Endothelial cell of umbilical vein (primary cell): ENCODE measurements around the gene SMAD5. TPM values are rescaled to one million over a fixed set of nuclear protein-coding genes. Genes with fewer than 3 reads are reported as not detected.

Experiments used
- BruUV-seq: library from RNA; stranded (reverse); fragments of 400-500 nt; replicated peaks from 2 replicates; lab custom pipeline; 2021; lab: Mats Ljungman, UMichigan
- CTCF ChIA-PET: fragments of 300-600, 350-600 bp; sonication (Branson Sonifier 250); formaldehyde crosslinking; loops from one replicate; lab custom pipeline; 2021; ENCODE audit warnings: antibody characterized with exemption, inconsistent platforms; lab: Charles Lee
- POLR2A ChIA-PET: fragments of 300-600, 350-600 bp; sonication (Branson Sonifier 250); formaldehyde crosslinking; loops from one replicate; lab custom pipeline; 2021; ENCODE audit warnings: antibody characterized with exemption, inconsistent platforms; lab: Charles Lee
- DNase-seq: peaks from one replicate; pipeline ENCODE4 v3.0.0-alpha.2; 2011; ENCODE audit warnings: low read depth, low spot score
- FAIRE-seq: peaks from 2 replicates; lab custom pipeline; 2011; peaks lifted over from hg19 to GRCh38; lab: Jason Lieb, UNC
- H2AFZ ChIP-seq: 2 replicates; pipeline ENCODE4 v1.6.0; 2012; ENCODE audit warnings: low read depth, low read length, control low read depth, inconsistent platforms
- H3K27ac ChIP-seq: 2 replicates; pipeline ENCODE4 v1.5.1; 2011; ENCODE audit warnings: low read depth, mild to moderate bottlenecking, control low read depth, low read length, moderate library complexity; ENCODE audit not compliant: insufficient read depth
- H3K27me3 ChIP-seq, 2 experiments: 2 replicates each; pipeline versions ENCODE4 v1.6.0 to v1.6.1; 2011; ENCODE audit warnings: low read length in 2 of 2, mixed read lengths in 1 of 2; ENCODE audit not compliant: control insufficient read depth in 2 of 2, insufficient read depth in 2 of 2
- H3K36me3 ChIP-seq, 2 experiments: 2 replicates in 1 of 2; 3 replicates in 1 of 2; pipeline ENCODE4 v1.5.1; 2011; ENCODE audit warnings: low read length in 2 of 2, mild to moderate bottlenecking in 1 of 2, moderate library complexity in 1 of 2; ENCODE audit not compliant: control insufficient read depth in 2 of 2, insufficient read depth in 2 of 2; ENCODE audit errors: extremely low read depth in 1 of 2
- H3K4me1 ChIP-seq: 3 replicates; pipeline ENCODE4 v1.5.1; 2011; ENCODE audit warnings: mild to moderate bottlenecking, low read length; ENCODE audit not compliant: control insufficient read depth, insufficient read depth; ENCODE audit errors: extremely low read depth
- H3K4me2 ChIP-seq: 2 replicates; pipeline ENCODE4 v1.6.1; 2011; ENCODE audit warnings: low read length, control low read depth, mixed read lengths; ENCODE audit not compliant: insufficient read depth
- H3K4me3 ChIP-seq, 3 experiments: fragments of 200-600 bp in 1 of 3; sonication (generic), shearing (Covaris generic) in 1 of 3; replicated peaks in 1 of 3; 2 replicates each; pipeline ENCODE4 v1.5.1; 2011 to 2016; ENCODE audit warnings: control low read depth in 3 of 3, low read length in 3 of 3, mild to moderate bottlenecking in 2 of 3, inconsistent platforms in 1 of 3, low read depth in 1 of 3, moderate library complexity in 1 of 3; ENCODE audit not compliant: insufficient read depth in 1 of 3
- H3K79me2 ChIP-seq: 2 replicates; pipeline ENCODE4 v1.6.0; 2012; ENCODE audit warnings: low read length, inconsistent platforms; ENCODE audit not compliant: control insufficient read depth, insufficient read depth
- H3K9ac ChIP-seq: replicated peaks from 2 replicates; pipeline ENCODE3; 2011; ENCODE audit warnings: low read length, control low read depth; ENCODE audit not compliant: insufficient read depth; ENCODE audit errors: extremely low read depth
- H3K9me1 ChIP-seq: replicated peaks from 3 replicates; pipeline ENCODE4 v1.6.0; 2011; ENCODE audit warnings: mild to moderate bottlenecking, low read length; ENCODE audit not compliant: control insufficient read depth, insufficient read depth; ENCODE audit errors: extremely low read depth
- H3K9me3 ChIP-seq: replicated peaks from 2 replicates; pipeline ENCODE4 v1.5.1; 2012; ENCODE audit warnings: low read length, inconsistent platforms; ENCODE audit not compliant: control insufficient read depth, insufficient read depth
- H4K20me1 ChIP-seq: replicated peaks from 2 replicates; pipeline ENCODE3; 2011; ENCODE audit warnings: mild to moderate bottlenecking, low read length; ENCODE audit not compliant: control insufficient read depth, insufficient read depth; ENCODE audit errors: extremely low read depth
- CTCF ChIP-seq, 2 donors: IDR thresholded peaks; 1 replicate in 1 of 2; 2 replicates in 1 of 2; pipeline ENCODE4 v1.5.1; 2011; ENCODE audit warnings: low read length in 2 of 2, mild to moderate bottlenecking in 2 of 2, moderate library complexity in 2 of 2, control low read depth in 1 of 2, inconsistent platforms in 1 of 2, low read depth in 1 of 2; ENCODE audit not compliant: insufficient read depth in 1 of 2; ENCODE audit errors: extremely low read depth in 1 of 2
- EZH2 ChIP-seq: IDR thresholded peaks from 2 replicates; pipeline ENCODE4 v1.6.1; 2012; ENCODE audit warnings: borderline replicate concordance, low read depth, mild to moderate bottlenecking, moderate library complexity, low read length, inconsistent platforms; ENCODE audit not compliant: severe bottlenecking
- FOS ChIP-seq: IDR thresholded peaks from 2 replicates; pipeline ENCODE4 v1.6.1; 2011; ENCODE audit warnings: mild to moderate bottlenecking, low read length, moderate library complexity, borderline replicate concordance; ENCODE audit not compliant: insufficient read depth
- GATA2 ChIP-seq: IDR thresholded peaks from 2 replicates; pipeline ENCODE4 v1.7.0; 2011; ENCODE audit warnings: low read depth, mild to moderate bottlenecking, moderate library complexity, mixed read lengths, low read length; ENCODE audit not compliant: insufficient read length, insufficient read depth
- JUN ChIP-seq: IDR thresholded peaks from 2 replicates; pipeline ENCODE4 v1.6.1; 2011; ENCODE audit warnings: borderline replicate concordance, low read depth; ENCODE audit not compliant: insufficient read length, insufficient read depth
- MAX ChIP-seq: IDR thresholded peaks from 2 replicates; pipeline ENCODE4 v1.6.1; 2011; ENCODE audit not compliant: insufficient read depth, insufficient read length
- MYC ChIP-seq: IDR thresholded peaks from one replicate; pipeline ENCODE4 v1.6.1; 2011; ENCODE audit warnings: mild to moderate bottlenecking, low read depth, low read length
- POLR2A ChIP-seq: IDR thresholded peaks from 2 replicates; pipeline ENCODE4 v1.6.1; 2012; ENCODE audit warnings: low read depth, mild to moderate bottlenecking, control low read depth, low read length
- POLR2AphosphoS5 ChIP-seq: IDR thresholded peaks from 2 replicates; pipeline ENCODE4 v1.6.1; 2012; ENCODE audit warnings: low read depth, mild to moderate bottlenecking, control low read depth, low read length, moderate library complexity; ENCODE audit not compliant: insufficient read depth
- dilution Hi-C: fragments of 300-500 bp; cut with MboI; formaldehyde crosslinking; loops from one replicate; pipeline ENCODE4 v1.15.0; 2019; ENCODE audit warnings: low sequenced_read_pairs; ENCODE audit not compliant: extremely low pct_ligation_motif_present
- intact Hi-C: fragments of 100-400 bp; cut with micrococcal nuclease; formaldehyde crosslinking; loops from one replicate; pipeline ENCODE4 v1.10.0; 2022
- polyA plus RNA-seq, 4 experiments: library from polyadenylated mRNA; depleted of rRNA in 3 of 4; stranded (reverse) in 3 of 4; unstranded in 1 of 4; fragments of >200 nt; gene quantifications; 2 replicates each; pipeline versions ENCODE4 v1.2.1 to v1.2.3, GENCODE V29; 2011 to 2012; ENCODE audit warnings: missing spikeins in 1 of 4
- total RNA-seq: library from RNA; stranded (reverse); gene quantifications from 2 replicates; pipeline ENCODE4 v1.2.3, GENCODE V29; 2021

SMAD5 gene
- total and polyA plus RNA-seq, 2 donors (not counting 3 experiments of a cell fraction or from before 2014, with no cell fraction given), result 26.0 to 66.0 TPM

- FAIRE-seq, result no peak
- dilution Hi-C loops, result no loop called here
Measured at GRCh38 chr5:136221340-136221739, 88.7 kb downstream of the SMAD5 start.

More at GRCh38 chr5:136221340-136221739, 88.7 kb downstream of the SMAD5 start:
- H3K9me1 ChIP-seq, result no peaks in the 10 kb centered on the region
- H3K27ac ChIP-seq, result no peak overlapping the region
- no peaks in the 10 kb centered on the region for H3K79me2 ChIP-seq
- no peak overlapping the region for H3K9ac ChIP-seq
- no TSS peak for BruUV-seq
- no peak overlapping the region for H2AFZ ChIP-seq
- intact Hi-C loops, result no loop called here
- no peaks in the 10 kb centered on the region for H3K4me1 ChIP-seq
- no peak overlapping the region for H3K4me3 ChIP-seq
- no peaks in the 10 kb centered on the region for H3K9me3 ChIP-seq
- TF ChIP-seq JUN, result no peak
- no peak for TF ChIP-seq EZH2
- no peak for TF ChIP-seq POLR2AphosphoS5
- TF ChIP-seq CTCF (IDR thresholded peaks at IDR 0.05; ENCODE audit: extremely low read depth in 1 of 2, insufficient read depth in 1 of 2, low read depth in 1 of 2, low read length in 2 of 2), result no peak
- no peak for TF ChIP-seq MAX
- TF ChIP-seq FOS, result no peak
- no peak for TF ChIP-seq GATA2
- TF ChIP-seq POLR2A, result no peak
- no peak for TF ChIP-seq MYC
- no peak for DNase-seq
- no peak overlapping the region for H3K4me2 ChIP-seq
- ChIA-PET CTCF (no interaction called here), POLR2A (no interaction called here)
- H4K20me1 ChIP-seq, result no peaks in the 10 kb centered on the region
- H3K27me3 ChIP-seq, result peaks cover 0 to 6% of the 10 kb centered on the region in 2 experiments
- no peaks in the 10 kb centered on the region for H3K36me3 ChIP-seq
